Keratinocyte (primary cell): ENCODE results near the gene KDM4F. TPM values are rescaled to one million over a fixed set of nuclear protein-coding genes. Genes with fewer than 3 reads are reported as not detected.

Experiments
- DNase-seq: peaks from one replicate; pipeline ENCODE4 v3.0.0-alpha.2; 2011; ENCODE audit warnings: low read depth, missing footprints, low spot score
- FAIRE-seq: peaks from 2 replicates; lab custom pipeline; 2011; peaks lifted over from hg19 to GRCh38; lab: Jason Lieb, UNC
- H2AFZ ChIP-seq: 2 replicates; pipeline ENCODE4 v1.6.0; 2012; ENCODE audit warnings: low read length, control low read depth, inconsistent platforms; ENCODE audit not compliant: control insufficient read depth
- H3K27ac ChIP-seq: 2 replicates; pipeline ENCODE4 v1.5.1; 2011; ENCODE audit warnings: low read length; ENCODE audit not compliant: control insufficient read depth, insufficient read depth
- H3K27me3 ChIP-seq: 3 replicates; pipeline ENCODE4 v1.6.0; 2011; ENCODE audit warnings: low read length; ENCODE audit not compliant: control insufficient read depth, insufficient read depth; ENCODE audit errors: extremely low read depth
- H3K36me3 ChIP-seq, 2 experiments: 2 replicates in 1 of 2; 3 replicates in 1 of 2; pipeline ENCODE4 v1.5.1; 2011; ENCODE audit warnings: low read length in 2 of 2, mild to moderate bottlenecking in 1 of 2; ENCODE audit not compliant: control insufficient read depth in 2 of 2, insufficient read depth in 2 of 2; ENCODE audit errors: extremely low read depth in 1 of 2
- H3K4me1 ChIP-seq: 3 replicates; pipeline ENCODE4 v1.5.1; 2011; ENCODE audit warnings: low read length; ENCODE audit not compliant: control insufficient read depth, insufficient read depth; ENCODE audit errors: extremely low read depth
- H3K4me2 ChIP-seq: 3 replicates; pipeline ENCODE4 v1.6.0; 2011; ENCODE audit warnings: low read depth, low read length; ENCODE audit not compliant: control insufficient read depth, insufficient read depth; ENCODE audit errors: extremely low read depth
- H3K4me3 ChIP-seq, 3 experiments: fragments of 200-600 bp in 1 of 3; sonication (generic) in 1 of 3; 2 replicates in 2 of 3; 3 replicates in 1 of 3; pipeline ENCODE4 v1.5.1; 2011 to 2016; ENCODE audit warnings: low read length in 3 of 3, mild to moderate bottlenecking in 3 of 3, control low read depth in 2 of 3, inconsistent platforms in 1 of 3, low read depth in 1 of 3, mixed read lengths in 1 of 3, mixed run types in 1 of 3, moderate library complexity in 1 of 3; ENCODE audit not compliant: control insufficient read depth in 2 of 3, insufficient read depth in 2 of 3; ENCODE audit errors: extremely low read depth in 1 of 3
- H3K79me2 ChIP-seq: 2 replicates; pipeline ENCODE4 v1.6.0; 2012; ENCODE audit warnings: low read length; ENCODE audit not compliant: control insufficient read depth, insufficient read depth
- H3K9ac ChIP-seq: 3 replicates; pipeline ENCODE4 v1.6.0; 2011; ENCODE audit warnings: low read length; ENCODE audit not compliant: control insufficient read depth, insufficient read depth; ENCODE audit errors: extremely low read depth
- H3K9me1 ChIP-seq: 3 replicates; pipeline ENCODE4 v1.6.0; 2011; ENCODE audit warnings: low read length; ENCODE audit not compliant: control insufficient read depth, insufficient read depth; ENCODE audit errors: extremely low read depth
- H3K9me3 ChIP-seq: 2 replicates; pipeline ENCODE4 v1.5.1; 2012; ENCODE audit warnings: low read depth, low read length; ENCODE audit not compliant: control insufficient read depth
- H4K20me1 ChIP-seq: 3 replicates; pipeline ENCODE4 v1.6.0; 2011; ENCODE audit warnings: low read length; ENCODE audit not compliant: control insufficient read depth, insufficient read depth; ENCODE audit errors: extremely low read depth
- EZH2 ChIP-seq: IDR thresholded peaks from one replicate; pipeline ENCODE4 v1.6.1; 2012; ENCODE audit warnings: inconsistent platforms, mild to moderate bottlenecking, low read length, moderate library complexity
- dilution Hi-C: fragments of 300-500 bp; cut with MboI; formaldehyde crosslinking; loops from one replicate; pipeline ENCODE4 v1.7.0; 2020; ENCODE audit warnings: low sequenced_read_pairs; ENCODE audit not compliant: extremely low pct_ligation_motif_present
- polyA plus RNA-seq, 5 experiments: library from polyadenylated mRNA; depleted of rRNA in 3 of 5; stranded (reverse) in 3 of 5; stranded (forward) in 1 of 5; unstranded in 1 of 5; fragments of >200 nt; gene quantifications; 1 replicate in 1 of 5; 2 replicates in 3 of 5; 3 replicates in 1 of 5; pipeline versions ENCODE4 v1.2.1 to v1.2.3, GENCODE V29; 2011 to 2012; ENCODE audit warnings: missing spikeins in 2 of 5, low read depth in 1 of 5, low replicate concordance in 1 of 5
- TF ChIP-seq, protein P1 (sequence below), 3 experiments: IDR thresholded peaks in 1 of 3; conservative IDR thresholded peaks in 1 of 3; optimal IDR thresholded peaks in 1 of 3; 2 replicates in 2 of 3; 3 replicates in 1 of 3; pipeline versions ENCODE3 to v1.5.1; 2011; ENCODE audit warnings: low read length in 3 of 3, mild to moderate bottlenecking in 3 of 3, moderate library complexity in 2 of 3, control low read depth in 1 of 3, inconsistent platforms in 1 of 3; ENCODE audit not compliant: insufficient read depth in 2 of 3; ENCODE audit errors: extremely low read depth in 1 of 3

KDM4F gene
- polyA plus RNA-seq, 1 donor (not counting 4 experiments of a cell fraction or from before 2014, with no cell fraction given), result not detected

DNA sequence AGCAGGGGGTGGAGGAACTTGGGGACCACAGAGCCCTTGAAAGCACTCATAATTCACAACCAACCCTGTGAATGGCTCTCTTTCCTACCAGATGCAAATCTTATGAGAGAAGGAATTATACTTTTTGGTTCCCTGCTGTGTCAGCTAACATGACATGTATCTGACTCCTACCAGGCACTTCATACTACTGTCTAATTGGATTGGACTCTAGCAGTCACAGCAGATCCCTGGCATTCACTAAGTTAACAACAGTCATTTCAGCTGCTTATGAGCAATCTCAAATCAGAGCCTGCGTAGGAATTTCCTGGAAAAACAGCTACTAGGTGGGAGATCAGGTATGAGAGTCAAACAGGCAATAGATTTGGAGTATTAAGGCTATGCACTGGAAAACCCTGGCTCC lies 29.3 kb downstream of the KDM4F start:
- H3K27me3 ChIP-seq, result no peaks in the 10 kb centered on the region
- no peaks in the 10 kb centered on the region for H3K9me1 ChIP-seq
- no peak overlapping the region for H2AFZ ChIP-seq
- dilution Hi-C loops, result no loop called here
- no peaks in the 10 kb centered on the region for H3K79me2 ChIP-seq
- no peak for FAIRE-seq
- H3K36me3 ChIP-seq, result no peaks in the 10 kb centered on the region
- no peak for TF ChIP-seq EZH2
- TF ChIP-seq, protein P1, sequence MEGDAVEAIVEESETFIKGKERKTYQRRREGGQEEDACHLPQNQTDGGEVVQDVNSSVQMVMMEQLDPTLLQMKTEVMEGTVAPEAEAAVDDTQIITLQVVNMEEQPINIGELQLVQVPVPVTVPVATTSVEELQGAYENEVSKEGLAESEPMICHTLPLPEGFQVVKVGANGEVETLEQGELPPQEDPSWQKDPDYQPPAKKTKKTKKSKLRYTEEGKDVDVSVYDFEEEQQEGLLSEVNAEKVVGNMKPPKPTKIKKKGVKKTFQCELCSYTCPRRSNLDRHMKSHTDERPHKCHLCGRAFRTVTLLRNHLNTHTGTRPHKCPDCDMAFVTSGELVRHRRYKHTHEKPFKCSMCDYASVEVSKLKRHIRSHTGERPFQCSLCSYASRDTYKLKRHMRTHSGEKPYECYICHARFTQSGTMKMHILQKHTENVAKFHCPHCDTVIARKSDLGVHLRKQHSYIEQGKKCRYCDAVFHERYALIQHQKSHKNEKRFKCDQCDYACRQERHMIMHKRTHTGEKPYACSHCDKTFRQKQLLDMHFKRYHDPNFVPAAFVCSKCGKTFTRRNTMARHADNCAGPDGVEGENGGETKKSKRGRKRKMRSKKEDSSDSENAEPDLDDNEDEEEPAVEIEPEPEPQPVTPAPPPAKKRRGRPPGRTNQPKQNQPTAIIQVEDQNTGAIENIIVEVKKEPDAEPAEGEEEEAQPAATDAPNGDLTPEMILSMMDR (optimal IDR thresholded peaks at IDR 0.05 in 1 of 3, IDR thresholded peaks at IDR 0.05 in 1 of 3, conservative IDR thresholded peaks at IDR 0.05 in 1 of 3; ENCODE audit: extremely low read depth in 1 of 3, insufficient read depth in 2 of 3, low read length in 3 of 3), result no peak
- no peak overlapping the region for H3K27ac ChIP-seq
- H3K4me3 ChIP-seq, result no peak overlapping the region
- H3K4me2 ChIP-seq, result no peak overlapping the region
- H3K4me1 ChIP-seq, result peaks cover 16% of the 10 kb centered on the region
- H4K20me1 ChIP-seq, result no peaks in the 10 kb centered on the region
- H3K9ac ChIP-seq, result no peak overlapping the region
- no peaks in the 10 kb centered on the region for H3K9me3 ChIP-seq
- no peak for DNase-seq

DNA sequence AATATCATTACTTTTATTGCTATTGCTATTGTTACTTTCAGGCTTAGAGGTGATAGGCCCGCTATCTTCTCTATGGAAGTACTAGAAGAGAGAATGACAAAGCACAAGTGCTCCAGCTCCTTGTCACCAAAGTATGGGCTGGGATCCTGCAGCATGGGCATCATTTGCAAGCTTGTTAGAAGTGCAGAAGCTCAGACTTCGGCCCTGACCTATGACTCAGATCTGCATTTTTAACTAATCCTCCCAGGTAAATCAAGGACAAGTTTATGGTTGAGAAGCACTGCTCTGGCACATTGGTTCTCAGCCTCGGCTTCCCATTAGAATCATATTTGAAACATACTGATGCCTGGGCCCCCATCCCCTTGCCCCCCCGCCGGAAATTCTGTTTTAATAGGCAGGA lies 31.8 kb downstream of the KDM4F start:
- Histone ChIP-seq H3K9me3 (no peaks in the 10 kb centered on the region), H3K4me1 (peaks cover 16% of the 10 kb centered on the region), H3K27me3 (no peaks in the 10 kb centered on the region), H3K4me3 (no peak overlapping the region), H3K9me1 (no peaks in the 10 kb centered on the region), H3K9ac (no peak overlapping the region), H3K79me2 (no peaks in the 10 kb centered on the region), H3K4me2 (no peak overlapping the region), H3K27ac (no peak overlapping the region), H3K36me3 (no peaks in the 10 kb centered on the region), H4K20me1 (no peaks in the 10 kb centered on the region), H2AFZ (no peak overlapping the region)
- dilution Hi-C loops, result no loop called here
- DNase-seq (no peak), FAIRE-seq (no peak)
- TF ChIP-seq, protein P1 (optimal IDR thresholded peaks at IDR 0.05 in 1 of 3, IDR thresholded peaks at IDR 0.05 in 1 of 3, conservative IDR thresholded peaks at IDR 0.05 in 1 of 3; ENCODE audit: extremely low read depth in 1 of 3, insufficient read depth in 2 of 3, low read length in 3 of 3), result no peak
- TF ChIP-seq EZH2, result no peak
